Esophagus squamous epithelium (tissue), 5 donors: ENCODE data around the gene PRKCQ. TPM values are rescaled to one million over a fixed set of nuclear protein-coding genes. Genes with fewer than 3 reads are reported as not detected.
A peak's percentile ranks its signal among the peaks of the same experiment; 100 is the strongest.

Experiments
- DNase-seq: peaks from one replicate; lab custom pipeline; 2025; lab: John Stamatoyannopoulos, UW
- H3K27ac ChIP-seq, 4 donors: fragments of 200-600 bp; sonication (generic); one replicate each; pipeline ENCODE4 v1.5.1; 2016 to 2019; ENCODE audit warnings: mild to moderate bottlenecking in 1 of 4
- H3K27me3 ChIP-seq, 4 donors: fragments of 200-600 bp; sonication (generic); 1 replicate in 3 of 4; 2 replicates in 1 of 4; pipeline versions ENCODE4 v1.5.1 to v1.6.0; 2017 to 2021; ENCODE audit warnings: antibody characterized with exemption in 1 of 4
- H3K36me3 ChIP-seq, 3 donors: fragments of 200-600 bp; sonication (generic); one replicate each; pipeline ENCODE4 v1.5.1; 2016 to 2019
- H3K4me1 ChIP-seq, 3 donors: fragments of 200-600 bp; sonication (generic); one replicate each; pipeline ENCODE4 v1.5.1; 2017 to 2019
- H3K4me3 ChIP-seq, 4 donors: fragments of 200-600 bp; sonication (generic); 1 replicate in 3 of 4; 2 replicates in 1 of 4; pipeline ENCODE4 v1.5.1; 2016 to 2019; ENCODE audit warnings: mild to moderate bottlenecking in 2 of 4, moderate library complexity in 1 of 4
- H3K9me3 ChIP-seq, 3 donors: fragments of 200-600 bp; sonication (generic); one replicate each; pipeline ENCODE4 v1.5.1; 2016 to 2019
- POLR2A ChIP-seq, 4 donors: fragments of 450-650 bp; IDR thresholded peaks; one replicate each; pipeline ENCODE4 v1.6.1; 2017; ENCODE audit warnings: antibody characterized with exemption in 4 of 4, mild to moderate bottlenecking in 4 of 4, moderate library complexity in 3 of 4
- WGBS, 2 donors: methylation state at CpG; one replicate each; pipeline ENCODE4 v1.1.5; 2018; 5-methylcytosine and 5-hydroxymethylcytosine counted together
- intact Hi-C: fragments of 100-400 bp; cut with DNase I; formaldehyde crosslinking; loops from one replicate; pipeline ENCODE4 v1.15.0; 2022
- total RNA-seq, 4 donors: library from RNA; depleted of rRNA; stranded (reverse); fragments of >200 nt; gene quantifications; one replicate each; pipeline ENCODE4 v1.1.0, GENCODE V29; 2016
- TF ChIP-seq, protein P1 (sequence below), 6 experiments: fragments of 450-650 bp in 4 of 6; fragments of 200-600 bp in 2 of 6; sonication (generic) in 2 of 6; IDR thresholded peaks; one replicate each; pipeline ENCODE4 v1.5.1; 2016 to 2019; ENCODE audit warnings: antibody characterized with exemption in 6 of 6, mild to moderate bottlenecking in 4 of 6, moderate library complexity in 4 of 6
- donor health status: DM: yes; HTN: yes; CAD: no.

The PRKCQ gene
- 1 to 10 TPM in 2 of 4 donors, under 1 TPM in 2; 0.76 to 2.7 (median 1.4) TPM for total RNA-seq

DNA sequence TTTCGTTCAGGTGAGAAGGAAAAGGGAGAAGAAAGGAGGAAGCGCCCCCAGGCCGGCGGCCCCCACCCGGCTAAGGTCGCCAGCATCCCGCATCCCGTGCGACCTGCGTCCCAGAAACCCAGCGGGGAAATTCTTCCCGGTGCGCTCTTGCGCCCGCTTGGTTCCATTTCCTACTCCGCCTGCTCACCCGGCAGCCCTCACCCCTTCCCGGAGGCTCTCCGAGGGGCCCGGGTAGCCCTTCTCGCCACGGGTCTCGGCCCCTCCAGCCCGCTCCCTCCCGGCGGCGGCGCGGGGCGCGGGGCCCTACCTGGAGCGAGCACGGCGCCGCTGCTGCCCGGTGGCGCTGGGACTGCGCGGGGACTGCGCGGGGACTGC lies at the start of gene PRKCQ:
PRKCQ (minus strand) TSS at position 373 of the 375 bp plus-strand sequence. CDS start 65,141 bp downstream, outside the sequence.
- no peak for DNase-seq
- peak within 1 kb of the TSS; percentile 55 to 83 (median 69) for H3K27ac ChIP-seq
- H3K4me3 ChIP-seq, result peak within 1 kb of the TSS; percentile 50 to 90 (median 61)
- WGBS, 2 donors, result 0 to 6% methylated on average over 8 to 10 of the region's 41 CpGs
- TF ChIP-seq POLR2A (IDR thresholded peaks at IDR 0.05), result no peak
- TF ChIP-seq, protein P1, sequence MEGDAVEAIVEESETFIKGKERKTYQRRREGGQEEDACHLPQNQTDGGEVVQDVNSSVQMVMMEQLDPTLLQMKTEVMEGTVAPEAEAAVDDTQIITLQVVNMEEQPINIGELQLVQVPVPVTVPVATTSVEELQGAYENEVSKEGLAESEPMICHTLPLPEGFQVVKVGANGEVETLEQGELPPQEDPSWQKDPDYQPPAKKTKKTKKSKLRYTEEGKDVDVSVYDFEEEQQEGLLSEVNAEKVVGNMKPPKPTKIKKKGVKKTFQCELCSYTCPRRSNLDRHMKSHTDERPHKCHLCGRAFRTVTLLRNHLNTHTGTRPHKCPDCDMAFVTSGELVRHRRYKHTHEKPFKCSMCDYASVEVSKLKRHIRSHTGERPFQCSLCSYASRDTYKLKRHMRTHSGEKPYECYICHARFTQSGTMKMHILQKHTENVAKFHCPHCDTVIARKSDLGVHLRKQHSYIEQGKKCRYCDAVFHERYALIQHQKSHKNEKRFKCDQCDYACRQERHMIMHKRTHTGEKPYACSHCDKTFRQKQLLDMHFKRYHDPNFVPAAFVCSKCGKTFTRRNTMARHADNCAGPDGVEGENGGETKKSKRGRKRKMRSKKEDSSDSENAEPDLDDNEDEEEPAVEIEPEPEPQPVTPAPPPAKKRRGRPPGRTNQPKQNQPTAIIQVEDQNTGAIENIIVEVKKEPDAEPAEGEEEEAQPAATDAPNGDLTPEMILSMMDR (IDR thresholded peaks at IDR 0.05), result no peak
- intact Hi-C loops, result loop anchor here (5.0 kb wide), 1 partner anchor 87 kb away; no protein-coding TSS in a partner anchor
- H3K9me3 ChIP-seq, result no peaks in the 10 kb centered on the region
- H3K27me3 ChIP-seq, result peaks cover 0 to 47% (median 0%) of the 10 kb centered on the region in 4 donors
- H3K4me1 ChIP-seq, result peaks cover 0 to 19% (median 0%) of the 10 kb centered on the region in 3 donors
- H3K36me3 ChIP-seq, result no peaks in the 10 kb centered on the region

DNA sequence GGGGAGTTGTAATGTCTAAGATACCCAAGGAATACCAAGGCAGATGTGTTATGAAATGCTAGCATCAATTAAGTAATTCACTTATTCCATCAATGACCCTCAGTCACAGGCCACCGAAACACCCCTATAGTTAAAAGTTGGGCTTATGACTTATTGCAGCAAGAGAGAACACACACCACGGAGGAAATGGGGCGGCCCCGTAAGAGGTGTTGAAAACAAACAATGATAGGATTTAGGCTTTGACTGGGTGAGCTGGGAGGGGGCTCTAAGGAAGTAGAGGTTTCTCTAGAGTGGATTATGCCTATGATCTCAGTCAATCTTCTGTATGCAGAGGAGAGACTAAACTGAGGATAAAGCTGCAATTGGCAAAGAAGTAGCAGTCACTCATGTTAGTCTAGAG lies 45.4 kb upstream of the PRKCQ start:
- Histone ChIP-seq H3K36me3 (no peaks in the 10 kb centered on the region), H3K4me3 (no peak overlapping the region), H3K9me3 (no peaks in the 10 kb centered on the region), H3K4me1 (no peaks in the 10 kb centered on the region), H3K27ac (no peak overlapping the region), H3K27me3 (peaks cover 0 to 23% (median 0%) of the 10 kb centered on the region in 4 donors)
- 70 to 84% methylated on average over 4 of the region's 4 CpGs for WGBS, 2 donors
- no peak for DNase-seq
- intact Hi-C loops, result no loop called here
- TF ChIP-seq POLR2A (IDR thresholded peaks at IDR 0.05), result no peak
- TF ChIP-seq, protein P1 (IDR thresholded peaks at IDR 0.05), result no peak

DNA sequence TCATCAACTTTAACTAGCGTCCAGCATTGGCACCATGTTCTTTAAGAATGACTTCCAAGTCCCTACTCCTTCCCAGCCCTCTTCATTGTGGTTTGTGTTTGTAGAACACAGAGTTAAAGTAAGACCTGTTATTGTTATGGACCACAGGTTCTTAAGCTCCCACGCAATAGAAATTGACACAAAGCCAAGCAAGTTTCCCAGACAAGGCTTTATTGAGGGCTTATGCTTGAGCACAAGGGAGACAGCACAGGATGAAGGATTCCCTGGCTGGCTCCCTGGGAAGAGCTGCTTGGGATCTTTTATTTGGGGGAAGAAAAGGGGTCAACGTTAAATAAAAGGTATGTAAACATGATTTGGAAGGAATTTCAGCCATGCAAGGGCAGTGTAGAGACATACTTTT lies 44.3 kb upstream of the PRKCQ start:
- DNase-seq, result no peak

DNA sequence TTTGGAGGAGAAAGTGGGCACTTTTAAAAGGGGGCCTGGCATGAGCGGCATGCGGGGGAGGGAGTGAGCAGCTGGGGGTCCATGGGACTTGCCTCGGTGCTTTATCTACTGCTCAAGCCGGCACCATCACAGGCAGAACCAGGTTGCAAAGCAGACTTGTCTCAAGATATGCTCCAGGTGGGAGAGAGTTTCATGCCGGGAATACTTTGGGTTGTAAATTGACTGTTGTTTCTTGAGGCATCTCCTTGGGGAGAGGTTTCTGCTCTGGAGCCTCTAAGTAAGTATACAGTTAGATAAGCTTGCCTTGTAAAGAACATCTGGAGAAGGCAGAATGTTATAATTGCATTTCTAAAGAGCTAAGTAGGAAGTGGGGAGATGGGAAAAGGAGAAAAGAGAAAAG lies 42.8 kb upstream of the PRKCQ start:
- no peak overlapping the region for H3K4me3 ChIP-seq
- TF ChIP-seq, protein P1 (IDR thresholded peaks at IDR 0.05), result no peak
- no peak for TF ChIP-seq POLR2A (IDR thresholded peaks at IDR 0.05)
- no peak overlapping the region for H3K27ac ChIP-seq
- H3K4me1 ChIP-seq, result no peaks in the 10 kb centered on the region
- no peak for DNase-seq
- H3K9me3 ChIP-seq, result no peaks in the 10 kb centered on the region
- no peaks in the 10 kb centered on the region for H3K36me3 ChIP-seq
- intact Hi-C loops, result no loop called here
- 76 to 89% methylated on average over 5 of the region's 5 CpGs for WGBS, 2 donors
- peaks cover 0 to 23% (median 0%) of the 10 kb centered on the region in 4 donors for H3K27me3 ChIP-seq

More for the DNA sequence above, 44.3 kb upstream of the PRKCQ start:
- WGBS, 2 donors, result 27 to 50% methylated on average over 3 of the region's 3 CpGs
- Histone ChIP-seq H3K27me3 (peaks cover 0 to 23% (median 0%) of the 10 kb centered on the region in 4 donors), H3K36me3 (no peaks in the 10 kb centered on the region), H3K9me3 (no peaks in the 10 kb centered on the region), H3K4me3 (no peak overlapping the region), H3K4me1 (no peaks in the 10 kb centered on the region), H3K27ac (no peak overlapping the region)
- intact Hi-C loops, result no loop called here
- TF ChIP-seq, protein P1 (IDR thresholded peaks at IDR 0.05), result no peak
- TF ChIP-seq POLR2A (IDR thresholded peaks at IDR 0.05), result no peak

DNA sequence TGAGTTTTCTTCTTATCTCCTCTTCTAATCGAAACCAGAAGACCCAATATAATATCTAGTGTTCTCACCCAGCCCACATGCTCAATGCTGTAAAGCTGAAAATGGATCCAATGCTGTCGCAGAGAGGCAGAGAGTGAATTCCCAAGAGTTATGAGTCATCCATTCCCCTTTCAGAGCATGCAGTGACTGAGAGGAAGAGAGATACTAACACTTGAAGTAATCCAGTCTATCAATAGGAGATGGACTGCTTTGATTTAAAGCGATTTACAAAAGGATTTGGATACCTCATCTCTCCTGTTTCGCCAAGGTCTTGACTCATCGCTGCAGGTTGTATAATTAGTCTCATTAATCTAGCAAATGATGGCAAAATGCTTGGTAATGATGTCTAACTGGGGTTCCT lies 41.5 kb upstream of the PRKCQ start:
- TF ChIP-seq, protein P1 (IDR thresholded peaks at IDR 0.05), result no peak
- TF ChIP-seq POLR2A (IDR thresholded peaks at IDR 0.05), result no peak
- H3K36me3 ChIP-seq, result no peaks in the 10 kb centered on the region
- H3K9me3 ChIP-seq, result no peaks in the 10 kb centered on the region
- no peak overlapping the region for H3K27ac ChIP-seq
- DNase-seq, result no peak
- H3K4me1 ChIP-seq, result no peaks in the 10 kb centered on the region
- intact Hi-C loops, result no loop called here
- 38 to 41% methylated on average over 5 of the region's 5 CpGs for WGBS, 2 donors
- H3K27me3 ChIP-seq, result peaks cover 0 to 22% (median 0%) of the 10 kb centered on the region in 4 donors
- no peak overlapping the region for H3K4me3 ChIP-seq
